H9 (cell line): ENCODE data around the gene DHH. TPM values are rescaled to one million over a fixed set of nuclear protein-coding genes. Genes with fewer than 3 reads are reported as not detected.
A peak's percentile ranks its signal among the peaks of the same experiment; 100 is the strongest.

Source experiments
- DNase-seq: peaks from one replicate; pipeline ENCODE4 v3.0.0-alpha.2; 2017
- H2AFZ ChIP-seq: one replicate; pipeline ENCODE4 v1.6.1; 2013; ENCODE audit warnings: mild to moderate bottlenecking, low read length, control low read depth, moderate library complexity
- H2AK5ac ChIP-seq: 2 replicates; pipeline ENCODE4 v1.6.1; 2013; ENCODE audit warnings: low read length, control low read depth, mixed read lengths; ENCODE audit not compliant: insufficient read length
- H2BK120ac ChIP-seq: one replicate; pipeline ENCODE4 v1.6.1; 2013; ENCODE audit warnings: low read depth, mild to moderate bottlenecking, low read length, control low read depth, inconsistent platforms; ENCODE audit not compliant: poor library complexity, severe bottlenecking
- H2BK12ac ChIP-seq: 2 replicates; pipeline ENCODE4 v1.6.1; 2013; ENCODE audit warnings: low read length, control low read depth, mixed read lengths, low read depth; ENCODE audit not compliant: insufficient read length
- H2BK15ac ChIP-seq: 2 replicates; pipeline ENCODE4 v1.6.1; 2013; ENCODE audit warnings: low read depth, low read length, control low read depth
- H2BK20ac ChIP-seq: one replicate; pipeline ENCODE4 v1.6.1; 2013; ENCODE audit warnings: low read depth, mild to moderate bottlenecking, low read length, control low read depth, inconsistent platforms; ENCODE audit not compliant: poor library complexity, severe bottlenecking
- H2BK5ac ChIP-seq: 2 replicates; pipeline ENCODE4 v1.6.1; 2013; ENCODE audit warnings: low read length, control low read depth, mixed read lengths; ENCODE audit not compliant: insufficient read length
- H3K14ac ChIP-seq: 2 replicates; pipeline ENCODE4 v1.6.1; 2013; ENCODE audit warnings: low read length, control low read depth; ENCODE audit not compliant: insufficient read depth
- H3K18ac ChIP-seq: 2 replicates; pipeline ENCODE4 v1.6.1; 2013; ENCODE audit warnings: low read depth, mild to moderate bottlenecking, mixed read lengths, low read length, control low read depth; ENCODE audit not compliant: insufficient read length
- H3K23ac ChIP-seq: 2 replicates; pipeline ENCODE4 v1.6.1; 2013; ENCODE audit warnings: low read length, control low read depth, mixed read lengths, low read depth; ENCODE audit not compliant: insufficient read length
- H3K23me2 ChIP-seq: 2 replicates; pipeline ENCODE4 v1.6.1; 2013; ENCODE audit warnings: low read depth, mild to moderate bottlenecking, mixed read lengths, low read length, control low read depth; ENCODE audit not compliant: insufficient read length, poor library complexity, severe bottlenecking
- H3K27ac ChIP-seq: 2 replicates; pipeline ENCODE4 v1.5.1; 2013; ENCODE audit warnings: low read length, control low read depth, mixed read lengths, low read depth; ENCODE audit not compliant: insufficient read length
- H3K27me3 ChIP-seq: 2 replicates; pipeline ENCODE4 v1.6.1; 2013; ENCODE audit warnings: low read length, control low read depth, inconsistent platforms; ENCODE audit not compliant: insufficient read depth
- H3K4ac ChIP-seq: 2 replicates; pipeline ENCODE4 v1.6.1; 2013; ENCODE audit warnings: low read depth, mild to moderate bottlenecking, control low read depth, inconsistent platforms, low read length, moderate library complexity
- H3K4me1 ChIP-seq: 2 replicates; pipeline ENCODE4 v1.6.1; 2013; ENCODE audit warnings: low read length, control low read depth, inconsistent platforms; ENCODE audit not compliant: insufficient read depth
- H3K4me2 ChIP-seq: 2 replicates; pipeline ENCODE4 v1.6.1; 2013; ENCODE audit warnings: low read length, control low read depth, mixed read lengths; ENCODE audit not compliant: insufficient read length, insufficient read depth
- H3K56ac ChIP-seq: 2 replicates; pipeline ENCODE4 v1.6.1; 2013; ENCODE audit warnings: low read depth, mild to moderate bottlenecking, mixed read lengths, low read length, control low read depth; ENCODE audit not compliant: insufficient read length
- H3K79me1 ChIP-seq: 2 replicates; pipeline ENCODE4 v1.6.1; 2013; ENCODE audit warnings: low read depth, mild to moderate bottlenecking, moderate library complexity, low read length, control low read depth, inconsistent platforms; ENCODE audit not compliant: insufficient read depth, poor library complexity, severe bottlenecking
- H3K79me2 ChIP-seq: 2 replicates; pipeline ENCODE4 v1.6.1; 2013; ENCODE audit warnings: low read length, control low read depth, inconsistent platforms; ENCODE audit not compliant: insufficient read depth
- H3K9ac ChIP-seq: 2 replicates; pipeline ENCODE4 v1.6.1; 2013; ENCODE audit warnings: low read length, control low read depth, mixed read lengths; ENCODE audit not compliant: insufficient read length; ENCODE audit errors: extremely low read depth
- H3K9me3 ChIP-seq: one replicate; pipeline ENCODE4 v1.6.1; 2013; ENCODE audit warnings: low read depth, low read length, inconsistent platforms; ENCODE audit not compliant: control insufficient read depth
- H3T11ph ChIP-seq: one replicate; pipeline ENCODE4 v1.6.1; 2013; ENCODE audit warnings: mild to moderate bottlenecking, low read length, control low read depth, inconsistent platforms
- H4K20me1 ChIP-seq: one replicate; pipeline ENCODE4 v1.6.1; 2013; ENCODE audit not compliant: control insufficient read depth, insufficient read length, insufficient read depth
- H4K5ac ChIP-seq: 2 replicates; pipeline ENCODE4 v1.6.1; 2013; ENCODE audit warnings: low read depth, mild to moderate bottlenecking, mixed read lengths, low read length, control low read depth; ENCODE audit not compliant: insufficient read length
- H4K8ac ChIP-seq: replicated peaks from 2 replicates; pipeline ENCODE4 v1.6.1; 2013; ENCODE audit warnings: low read length, control low read depth, mixed read lengths, low read depth; ENCODE audit not compliant: insufficient read length
- H4K91ac ChIP-seq: 2 replicates; pipeline ENCODE4 v1.6.1; 2013; ENCODE audit warnings: low read depth, mild to moderate bottlenecking, moderate library complexity, mixed read lengths, low read length, control low read depth; ENCODE audit not compliant: insufficient read length
- H3K27ac Mint-ChIP-seq, 3 experiments: 2 replicates in 2 of 3; 3 replicates in 1 of 3; pipeline ENCODE4 v1.8.0; 2020 to 2021; ENCODE audit warnings: mixed read lengths in 3 of 3, mild to moderate bottlenecking in 1 of 3, moderate library complexity in 1 of 3
- H3K27me3 Mint-ChIP-seq: 2 replicates; pipeline ENCODE4 v1.8.0; 2021; ENCODE audit warnings: low read depth, mild to moderate bottlenecking, moderate library complexity, mixed read lengths
- H3K36me3 Mint-ChIP-seq, 3 experiments: 2 replicates in 2 of 3; 3 replicates in 1 of 3; pipeline ENCODE4 v1.8.0; 2020 to 2021; ENCODE audit warnings: low read depth in 3 of 3, mixed read lengths in 3 of 3; ENCODE audit not compliant: insufficient read depth in 1 of 3
- H3K4me1 Mint-ChIP-seq, 2 experiments: 2 replicates each; pipeline ENCODE4 v1.8.0; 2020; ENCODE audit warnings: mixed read lengths in 2 of 2
- H3K4me3 Mint-ChIP-seq, 2 experiments: 2 replicates in 1 of 2; 3 replicates in 1 of 2; pipeline ENCODE4 v1.8.0; 2020 to 2021; ENCODE audit warnings: mild to moderate bottlenecking in 2 of 2, mixed read lengths in 2 of 2, moderate library complexity in 1 of 2
- H3K9me3 Mint-ChIP-seq, 2 experiments: 2 replicates in 1 of 2; 3 replicates in 1 of 2; pipeline ENCODE4 v1.8.0; 2020; ENCODE audit warnings: mild to moderate bottlenecking in 2 of 2, mixed read lengths in 2 of 2, moderate library complexity in 1 of 2
- CTCF ChIP-seq: fragments of 200-600 bp; sonication (generic); conservative IDR thresholded peaks from 3 replicates; pipeline ENCODE4 v1.8.0; 2021; ENCODE audit warnings: antibody characterized with exemption, mild to moderate bottlenecking
- WGBS: extraction: QIAGEN DNeasy Blood & Tissue Kit; methylation state at CpG from one replicate; pipeline ENCODE4 v1.1.7; 2013; ENCODE audit warnings: missing lambda C conversion rate, low lambda C conversion rate, mixed read lengths; ENCODE audit not compliant: insufficient read length; ENCODE audit errors: extremely low coverage; 5-methylcytosine and 5-hydroxymethylcytosine counted together
- total RNA-seq: library from RNA; stranded (reverse); gene quantifications from 2 replicates; pipeline ENCODE4 v1.2.1, GENCODE V29; 2021

DHH gene
- total RNA-seq, 1 experiment from 2014 or later: 0.20 TPM

- Histone ChIP-seq H3K14ac (no peak overlapping the region), H4K5ac (no peak overlapping the region), H2AFZ (no peak overlapping the region), H3K18ac (no peak overlapping the region), H3K4me2 (peak overlapping the region; percentile 77), H3K79me2 (no peaks in the 10 kb centered on the region), H3K79me1 (no peaks in the 10 kb centered on the region), H2BK15ac (no peak overlapping the region), H3K23ac (no peak overlapping the region), H3T11ph (no peak overlapping the region), H4K20me1 (no peaks in the 10 kb centered on the region), H3K56ac (no peak overlapping the region), H3K23me2 (peaks cover 4% of the 10 kb centered on the region), H2BK120ac (no peak overlapping the region), H3K27ac (no peak overlapping the region), H3K4me1 (no peaks in the 10 kb centered on the region), H3K4ac (no peak overlapping the region), H4K91ac (no peak overlapping the region), H3K27me3 (no peaks in the 10 kb centered on the region), H2BK12ac (no peak overlapping the region), H2BK20ac (no peak overlapping the region), H3K9ac (no peak overlapping the region), H3K9me3 (no peaks in the 10 kb centered on the region), H4K8ac (no peak overlapping the region), H2AK5ac (no peak overlapping the region), H2BK5ac (no peak overlapping the region)
- Mint-ChIP-seq H3K27ac (peak overlapping the region in 1 of 3 experiments; percentile 69; a peak in 1 of 7 replicates), H3K4me1 (peaks cover 23 to 24% of the 10 kb centered on the region in 2 experiments), H3K9me3 (no peaks in the 10 kb centered on the region), H3K4me3 (peak overlapping the region; percentile 85 to 90), H3K27me3 (peaks cover 31% of the 10 kb centered on the region), H3K36me3 (peaks cover 0 to 3% (median 2%) of the 10 kb centered on the region in 3 experiments; a peak in 3 of 7 replicates)
- DNase-seq: no peak
- no CpG with 5 or more reads among the region's 21 CpGs for WGBS
- TF ChIP-seq CTCF: no peak
Observed at GRCh38 chr12:49068879-49069506, 25.6 kb downstream of the DHH start.
